Activated CD8-positive, alpha-beta memory T cell treated with anti-CD3 and anti-CD28 coated beads for 4 hours (primary cell): Measurements from ENCODE around the gene PABPN1L.
"Not testable (repeated sequence)": the region's sequence is repeated elsewhere in the genome, so short reads cannot be mapped to it uniquely, and the experiment has no call there.

Experiments used
- DNase-seq, 2 donors: peaks; one replicate each; pipeline ENCODE4 v3.0.0-alpha.2; 2020; ENCODE audit warnings: low read depth in 2 of 2

Gene PABPN1L

DNA sequence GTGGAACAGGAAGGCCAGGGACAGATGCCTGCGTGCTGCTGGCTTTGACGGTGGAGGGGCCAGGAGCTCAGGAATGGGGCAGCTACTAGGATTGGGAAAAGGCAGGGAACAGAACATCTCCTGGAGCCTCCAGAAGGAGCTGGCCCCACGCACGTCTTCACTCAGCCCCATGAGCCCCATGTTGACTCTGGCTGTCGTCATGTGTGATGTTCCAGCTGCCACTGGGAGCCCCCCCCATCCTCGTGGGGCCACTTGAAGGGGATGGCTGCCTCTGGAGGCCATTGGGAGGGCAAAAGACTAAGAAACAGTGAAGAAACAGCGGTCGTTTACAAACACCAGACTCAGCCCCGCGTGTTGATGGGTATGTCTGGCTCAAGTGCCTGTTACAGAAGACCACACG lies 36.2 kb downstream of the PABPN1L start:
- no peak for DNase-seq

DNA sequence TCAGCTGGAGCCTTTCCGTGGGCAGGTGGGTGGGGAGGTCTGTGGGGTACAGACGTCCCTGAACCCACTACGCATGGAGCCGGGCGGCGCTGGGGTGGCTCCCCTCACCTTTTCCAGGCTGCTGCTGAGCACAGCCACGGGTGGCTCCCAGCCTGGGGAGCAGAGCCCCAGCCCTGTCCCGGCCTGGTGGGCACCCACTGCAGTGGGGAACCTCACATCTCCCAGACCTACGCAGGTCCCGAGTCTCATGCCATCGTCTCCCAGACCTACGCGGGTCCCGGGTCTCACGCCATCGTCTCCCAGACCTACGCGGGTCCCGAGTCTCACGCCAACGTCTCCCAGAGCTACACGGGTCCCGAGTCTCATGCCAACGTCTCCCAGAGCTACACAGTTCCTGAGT lies 37.7 kb downstream of the PABPN1L start:
- DNase-seq: no peak

DNA sequence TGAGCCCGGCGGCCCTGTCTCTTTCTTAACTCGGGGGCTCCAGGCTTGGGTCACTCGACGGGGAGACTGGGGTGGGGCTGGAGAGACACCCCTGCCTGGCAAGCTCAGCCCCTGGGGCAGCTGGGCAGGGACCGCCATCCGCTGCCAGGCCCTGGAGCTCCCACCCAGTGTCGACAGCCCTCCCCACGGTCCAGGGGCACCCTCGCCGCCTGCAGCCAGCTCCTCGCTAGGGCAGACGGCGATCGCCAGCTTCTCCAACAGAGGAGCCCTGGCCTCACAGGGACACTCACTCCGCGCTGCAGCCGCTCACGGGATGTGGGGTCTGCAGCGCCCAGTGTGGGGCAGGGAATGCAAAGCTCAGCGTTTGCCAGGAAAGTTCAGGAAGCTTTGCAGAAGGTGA lies 38.7 kb downstream of the PABPN1L start:
- DNase-seq: no peak

GRCh38 chr16:88826070-88826840 lies 40.2 kb downstream of the PABPN1L start:
- DNase-seq: no peak

GRCh38 chr16:88825146-88825545 lies 41.3 kb downstream of the PABPN1L start:
- no peak for DNase-seq

- DNase-seq: no peak
Measured at GRCh38 chr16:88824256-88825077, 42.0 kb downstream of the PABPN1L start.

DNA sequence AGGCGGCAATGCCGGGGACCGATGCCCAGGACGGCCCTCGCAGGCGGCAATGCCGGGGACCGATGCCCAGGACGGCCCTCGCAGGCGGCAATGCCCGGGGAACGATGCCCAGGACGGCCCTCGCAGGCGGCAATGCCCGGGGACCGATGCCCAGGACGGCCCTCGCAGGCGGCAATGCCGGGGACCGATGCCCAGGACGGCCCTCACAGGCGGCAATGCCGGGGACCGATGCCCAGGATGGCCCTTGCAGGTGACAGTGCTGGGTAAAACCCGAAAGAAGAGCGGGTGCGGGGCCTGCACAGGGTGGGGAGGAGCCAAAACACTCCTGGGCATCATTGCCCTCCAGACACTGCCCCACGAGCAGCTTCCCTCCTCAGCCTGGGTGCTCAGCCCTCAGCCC lies 42.8 kb downstream of the PABPN1L start:
- not testable (repeated sequence) for DNase-seq

- DNase-seq: no peak
Measured at GRCh38 chr16:88822281-88823040, 44.0 kb downstream of the PABPN1L start.

GRCh38 chr16:88821168-88821850 lies 45.2 kb downstream of the PABPN1L start:
- DNase-seq: no peak

DNA sequence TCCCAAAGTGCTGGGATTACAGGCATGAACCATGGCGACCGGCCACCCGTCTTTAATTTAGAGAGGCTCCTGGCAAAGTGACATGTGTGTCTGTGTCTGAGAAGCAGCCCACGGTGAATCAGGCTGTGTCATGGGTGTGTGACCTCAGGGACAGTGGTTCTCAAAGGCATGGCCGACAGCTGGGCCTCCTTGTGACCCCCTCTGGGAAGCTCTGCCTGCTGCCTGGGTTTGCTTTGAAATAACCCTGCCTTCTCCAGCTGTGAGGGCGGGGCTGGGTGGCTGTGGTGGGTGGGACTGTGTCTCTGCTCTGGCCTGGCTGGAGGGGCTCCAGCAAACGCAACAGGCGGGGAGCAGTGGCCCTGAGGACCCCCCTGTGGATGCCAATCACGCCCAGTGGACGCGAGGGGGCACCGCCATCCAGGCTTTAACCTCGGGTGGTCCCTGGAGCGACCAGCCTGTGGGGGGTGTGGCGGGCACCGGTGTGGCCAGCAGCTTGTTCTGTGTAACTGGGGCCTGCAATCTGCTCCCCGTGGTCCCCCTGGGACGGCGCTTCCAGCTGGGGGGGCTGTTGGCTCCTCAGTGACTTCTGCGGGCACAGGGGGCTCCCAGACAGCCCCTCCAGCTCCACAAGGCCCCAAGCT lies 46.0 kb downstream of the PABPN1L start:
- no peak for DNase-seq

DNA sequence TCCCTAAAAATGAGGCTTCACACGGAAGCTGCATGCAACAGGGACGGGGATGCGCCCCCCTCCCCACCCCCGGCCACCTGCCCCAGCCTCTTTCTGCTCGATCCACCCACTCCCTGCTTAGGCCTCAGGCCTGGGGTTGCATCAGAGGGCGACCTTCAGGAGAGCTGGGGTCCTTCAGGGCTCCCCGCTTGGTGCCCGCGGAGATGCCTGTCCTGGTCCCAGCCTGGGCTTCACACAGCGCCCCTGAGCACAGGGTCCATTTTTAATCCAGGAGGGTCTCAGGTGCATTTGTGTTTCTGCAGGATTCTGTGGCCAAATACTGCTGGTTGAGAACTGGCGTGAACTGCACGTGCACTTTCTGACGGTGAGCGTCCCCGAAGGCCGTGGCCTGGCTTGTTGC lies 47.3 kb downstream of the PABPN1L start:
- no peak for DNase-seq

GRCh38 chr16:88818575-88818874 lies 47.9 kb downstream of the PABPN1L start:
- no peak for DNase-seq

GRCh38 chr16:88817785-88818574 lies 48.5 kb downstream of the PABPN1L start:
- DNase-seq: no peak

DNA sequence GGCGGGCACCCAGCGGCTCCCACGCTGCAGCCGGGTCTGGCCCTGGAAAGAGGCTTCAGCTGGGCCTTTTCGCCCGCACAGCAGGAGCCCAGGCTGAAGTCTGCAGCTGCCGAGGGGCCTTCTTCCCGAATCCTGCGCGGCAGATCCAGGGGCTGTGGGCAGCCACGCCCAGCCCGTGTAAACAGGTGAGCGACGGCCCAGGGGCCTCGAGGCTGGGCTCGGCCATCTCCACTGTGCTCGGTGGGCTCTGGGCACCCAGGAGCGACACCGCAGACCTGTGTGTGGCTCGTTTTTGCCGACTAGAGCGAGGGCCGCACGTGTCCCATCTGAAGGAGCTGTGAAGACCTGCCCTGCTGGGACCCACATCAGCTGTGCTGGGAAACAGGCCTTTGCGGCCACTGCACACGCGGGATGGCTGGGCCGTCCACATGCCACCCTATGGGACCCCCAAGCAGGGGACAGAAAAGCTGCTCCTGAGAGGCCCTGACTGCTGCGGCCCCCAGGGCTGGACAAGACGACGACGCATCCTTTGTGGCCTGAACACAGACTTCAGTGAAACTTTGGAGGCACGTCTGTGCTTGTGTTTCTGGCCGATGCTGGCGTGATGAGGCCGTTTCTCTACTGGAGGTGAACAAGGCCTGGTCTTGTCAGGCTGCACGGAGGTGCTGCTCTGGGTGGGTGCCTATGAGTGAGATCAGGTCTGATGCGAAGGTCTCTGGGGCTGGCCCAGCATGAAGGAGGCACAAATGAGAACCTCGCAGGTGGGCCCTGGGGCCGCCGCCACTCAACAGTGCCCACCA lies 49.5 kb downstream of the PABPN1L start:
- DNase-seq: no peak

DNA sequence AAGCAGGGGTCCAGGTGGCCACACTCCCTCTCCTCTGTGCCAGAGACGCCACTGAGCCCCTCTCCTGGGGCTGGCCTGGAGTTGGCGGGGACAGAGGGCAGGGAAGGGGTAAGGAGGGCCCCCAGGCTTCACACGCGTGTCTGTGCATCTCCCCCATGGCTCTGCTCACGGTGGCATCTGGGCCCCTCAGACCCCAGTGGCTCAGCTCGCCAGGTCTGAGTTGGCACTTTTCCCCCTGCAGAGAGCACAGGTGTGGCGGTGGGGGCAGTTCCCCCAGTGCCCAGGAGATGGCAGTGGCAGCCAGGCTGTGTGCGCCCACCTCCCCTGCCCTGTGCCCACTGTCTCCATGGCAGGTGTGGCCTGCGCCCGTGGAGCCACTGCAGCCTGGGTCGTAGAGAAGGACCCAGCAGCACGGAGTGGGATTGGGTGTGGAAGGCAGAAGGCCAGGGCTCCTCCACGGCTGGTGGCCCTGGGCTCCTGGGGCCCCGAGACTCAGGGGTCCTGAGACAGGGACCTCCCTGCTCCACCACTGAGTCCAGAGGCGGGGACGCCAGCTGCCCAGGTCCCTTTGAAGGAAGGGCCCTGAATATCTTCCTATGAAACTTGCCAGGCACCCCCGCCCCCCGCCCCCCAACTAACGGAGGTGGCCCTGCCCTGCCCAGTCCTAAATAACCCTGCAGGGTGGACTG lies 50.4 kb downstream of the PABPN1L start:
- peak in 1 of 2 donors; percentile 27 for DNase-seq

GRCh38 chr16:88815227-88815626 lies 51.2 kb downstream of the PABPN1L start:
- DNase-seq: no peak

GRCh38 chr16:88814144-88814502 lies 52.3 kb downstream of the PABPN1L start:
- DNase-seq: no peak
